Hepatocyte (in vitro differentiated cells): ENCODE results near the gene HAGH. TPM values are rescaled to one million over a fixed set of nuclear protein-coding genes. Genes with fewer than 3 reads are reported as not detected.
A peak's percentile ranks its signal among the peaks of the same experiment; 100 is the strongest.

Experiments
- DNase-seq: peaks from one replicate; pipeline ENCODE4 v3.0.0-alpha.2; 2016; ENCODE audit warnings: low spot score
- H2AFZ ChIP-seq: fragments of 200-600 bp; sonication (generic); 2 replicates; pipeline ENCODE4 v1.6.0; 2016; ENCODE audit warnings: antibody characterized with exemption, mild to moderate bottlenecking
- H3K27ac ChIP-seq: fragments of 200-600 bp; sonication (generic); 2 replicates; pipeline ENCODE4 v1.5.1; 2016; ENCODE audit warnings: mild to moderate bottlenecking
- H3K27me3 ChIP-seq: fragments of 200-600 bp; sonication (generic); 2 replicates; pipeline ENCODE4 v1.6.1; 2016
- H3K36me3 ChIP-seq: fragments of 200-600 bp; sonication (generic); replicated peaks from 2 replicates; pipeline ENCODE4 v1.5.1; 2016; ENCODE audit warnings: low read depth; ENCODE audit not compliant: insufficient read depth
- H3K4me1 ChIP-seq: fragments of 200-600 bp; sonication (generic); 2 replicates; pipeline ENCODE4 v1.5.1; 2016; ENCODE audit warnings: mild to moderate bottlenecking, moderate library complexity; ENCODE audit not compliant: insufficient read depth
- H3K4me2 ChIP-seq: fragments of 200-600 bp; sonication (generic); 2 replicates; pipeline ENCODE4 v1.6.0; 2016
- H3K4me3 ChIP-seq: fragments of 200-600 bp; sonication (generic); 2 replicates; pipeline ENCODE4 v1.5.1; 2016; ENCODE audit warnings: mild to moderate bottlenecking
- H3K79me2 ChIP-seq: fragments of 200-600 bp; sonication (generic); 2 replicates; pipeline ENCODE4 v1.6.0; 2017; ENCODE audit warnings: mild to moderate bottlenecking
- H3K9me2 ChIP-seq: fragments of 200-600 bp; sonication (generic); replicated peaks from 2 replicates; pipeline ENCODE4 v1.6.0; 2017; ENCODE audit warnings: mild to moderate bottlenecking; ENCODE audit not compliant: insufficient read depth
- H3K9me3 ChIP-seq: fragments of 200-600 bp; sonication (generic); 2 replicates; pipeline ENCODE4 v1.5.1; 2016; ENCODE audit warnings: low read depth, mild to moderate bottlenecking
- H4K20me1 ChIP-seq: fragments of 200-600 bp; sonication (generic); 2 replicates; pipeline ENCODE4 v1.6.0; 2016; ENCODE audit warnings: mild to moderate bottlenecking; ENCODE audit not compliant: insufficient read depth, poor library complexity, severe bottlenecking
- EZH2 ChIP-seq: fragments of 200-600 bp; sonication (generic); IDR thresholded peaks from 2 replicates; pipeline ENCODE4 v1.6.1; 2016; ENCODE audit warnings: antibody characterized with exemption, mild to moderate bottlenecking, borderline replicate concordance
- EZH2phosphoT487 ChIP-seq: fragments of 200-600 bp; sonication (generic); IDR thresholded peaks from one replicate; pipeline ENCODE4 v1.6.1; 2018; ENCODE audit warnings: antibody characterized with exemption, mild to moderate bottlenecking, low read depth, moderate library complexity; ENCODE audit not compliant: unreplicated experiment, severe bottlenecking
- WGBS: methylation state at CpG from one replicate; pipeline ENCODE4 v1.1.6; 2016; ENCODE audit warnings: low lambda C conversion rate; ENCODE audit errors: missing lambda C conversion rate; 5-methylcytosine and 5-hydroxymethylcytosine counted together
- polyA plus RNA-seq: library from polyadenylated mRNA; unstranded; fragments of >200 nt; fragmentation: Nextera tagmentation; extraction: Ambion mirVana; gene quantifications from 2 replicates; pipeline ENCODE4 v1.2.1, GENCODE V29; 2016
- total RNA-seq: library from RNA; depleted of rRNA; stranded (reverse); fragments of >200 nt; gene quantifications from 2 replicates; pipeline ENCODE4 v1.2.3, GENCODE V29; 2014
- TF ChIP-seq, protein P1 (sequence below): fragments of 200-600 bp; sonication (generic); IDR thresholded peaks from 2 replicates; pipeline ENCODE4 v1.5.1; 2016; ENCODE audit warnings: antibody characterized with exemption, mild to moderate bottlenecking; ENCODE audit not compliant: poor library complexity

Gene HAGH
- total and polyA plus RNA-seq, 2 experiments from 2014 or later = 55.6 to 113 TPM

DNA sequence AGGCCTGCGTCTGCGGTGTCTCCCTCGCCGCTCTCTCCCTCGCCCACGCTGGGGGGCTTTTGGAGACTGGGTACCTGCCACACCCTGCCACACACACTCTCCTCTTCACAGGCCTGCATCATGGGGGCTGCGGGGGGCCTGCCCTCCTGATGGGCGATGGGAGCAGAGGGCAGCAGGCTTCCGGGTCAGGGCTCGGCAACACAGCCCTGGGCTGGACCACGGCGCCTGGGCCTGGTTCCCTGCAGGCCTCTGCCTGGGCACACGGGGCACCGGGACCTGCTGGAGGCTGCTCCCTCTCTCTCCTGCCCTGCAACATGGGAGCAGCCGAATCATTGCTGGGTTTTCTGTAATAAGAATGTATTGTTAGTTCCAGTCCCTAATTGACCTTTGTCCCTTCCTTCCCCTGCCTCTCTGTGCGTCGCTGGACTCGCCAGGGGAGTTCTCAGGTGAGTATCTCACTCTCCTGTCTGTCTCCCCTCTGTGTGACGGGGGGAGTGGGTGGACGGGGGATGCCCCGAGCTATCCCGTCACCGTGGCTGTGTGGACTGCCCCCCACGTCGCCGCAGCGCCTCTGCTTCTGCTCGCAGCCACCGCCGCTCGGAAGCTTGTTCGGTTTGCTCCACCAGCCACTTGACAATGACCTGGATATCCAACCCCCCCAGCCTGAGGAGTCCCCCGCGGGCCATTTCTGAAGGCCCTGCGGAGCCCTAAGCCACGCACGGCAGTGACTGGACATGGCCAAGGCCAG lies 68.7 kb downstream of the HAGH start:
- H4K20me1 ChIP-seq = peaks cover under 1% of the 10 kb centered on the region
- no peaks in the 10 kb centered on the region for H3K9me2 ChIP-seq

More for the DNA sequence above, 68.7 kb downstream of the HAGH start:
- Histone ChIP-seq H3K4me3 (no peak overlapping the region), H3K4me2 (peak overlapping the region; percentile 59), H3K27me3 (no peaks in the 10 kb centered on the region), H3K79me2 (no peaks in the 10 kb centered on the region), H3K4me1 (peaks cover 9% of the 10 kb centered on the region), H2AFZ (no peak overlapping the region), H3K9me3 (no peaks in the 10 kb centered on the region), H3K36me3 (no peaks in the 10 kb centered on the region), H3K27ac (no peak overlapping the region)
- TF ChIP-seq EZH2 (no peak), EZH2phosphoT487 (no peak)
- TF ChIP-seq, protein P1, sequence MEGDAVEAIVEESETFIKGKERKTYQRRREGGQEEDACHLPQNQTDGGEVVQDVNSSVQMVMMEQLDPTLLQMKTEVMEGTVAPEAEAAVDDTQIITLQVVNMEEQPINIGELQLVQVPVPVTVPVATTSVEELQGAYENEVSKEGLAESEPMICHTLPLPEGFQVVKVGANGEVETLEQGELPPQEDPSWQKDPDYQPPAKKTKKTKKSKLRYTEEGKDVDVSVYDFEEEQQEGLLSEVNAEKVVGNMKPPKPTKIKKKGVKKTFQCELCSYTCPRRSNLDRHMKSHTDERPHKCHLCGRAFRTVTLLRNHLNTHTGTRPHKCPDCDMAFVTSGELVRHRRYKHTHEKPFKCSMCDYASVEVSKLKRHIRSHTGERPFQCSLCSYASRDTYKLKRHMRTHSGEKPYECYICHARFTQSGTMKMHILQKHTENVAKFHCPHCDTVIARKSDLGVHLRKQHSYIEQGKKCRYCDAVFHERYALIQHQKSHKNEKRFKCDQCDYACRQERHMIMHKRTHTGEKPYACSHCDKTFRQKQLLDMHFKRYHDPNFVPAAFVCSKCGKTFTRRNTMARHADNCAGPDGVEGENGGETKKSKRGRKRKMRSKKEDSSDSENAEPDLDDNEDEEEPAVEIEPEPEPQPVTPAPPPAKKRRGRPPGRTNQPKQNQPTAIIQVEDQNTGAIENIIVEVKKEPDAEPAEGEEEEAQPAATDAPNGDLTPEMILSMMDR = no peak
- no peak for DNase-seq
- 83% methylated on average over 36 of the region's 37 CpGs for WGBS

Other genes with a start within 250 kb of the HAGH start
- 18.8 and 21.5 TPM in 2 replicates for gene IFT140, start 214.8 kb downstream of the HAGH start, total RNA-seq
- gene IFT140, start 214.8 kb downstream of the HAGH start, polyA plus RNA-seq = 18.5 and 22.9 TPM in 2 replicates
- 7.0 and 8.2 TPM in 2 replicates for gene CRAMP1, start 214.5 kb downstream of the HAGH start, total RNA-seq
- gene CRAMP1, start 214.5 kb downstream of the HAGH start, polyA plus RNA-seq = 6.7 and 9.9 TPM in 2 replicates
- gene JPT2, start 148.5 kb downstream of the HAGH start, total RNA-seq = 52.0 and 56.1 TPM in 2 replicates
- gene JPT2, start 148.5 kb downstream of the HAGH start, polyA plus RNA-seq = 7.8 and 9.2 TPM in 2 replicates
- gene MAPK8IP3, start 120.6 kb downstream of the HAGH start, total RNA-seq = 25.4 and 42.3 TPM in 2 replicates
- gene MAPK8IP3, start 120.6 kb downstream of the HAGH start, polyA plus RNA-seq = 44.9 and 71.9 TPM in 2 replicates
- 34.8 and 51.7 TPM in 2 replicates for gene NME3, start 55.3 kb downstream of the HAGH start, total RNA-seq
- 86.6 and 104 TPM in 2 replicates for gene NME3, start 55.3 kb downstream of the HAGH start, polyA plus RNA-seq
- 12.0 and 17.7 TPM in 2 replicates for gene EME2, start 54.0 kb downstream of the HAGH start, total RNA-seq
- 20.8 and 28.2 TPM in 2 replicates for gene EME2, start 54.0 kb downstream of the HAGH start, polyA plus RNA-seq
- 115 and 116 TPM in 2 replicates for gene MRPS34, start 53.7 kb downstream of the HAGH start, total RNA-seq
- gene MRPS34, start 53.7 kb downstream of the HAGH start, polyA plus RNA-seq = 155 TPM in 2 replicates
- gene SPSB3, start 44.3 kb downstream of the HAGH start, total RNA-seq = 34.4 and 38.8 TPM in 2 replicates
- 64.6 and 76.4 TPM in 2 replicates for gene SPSB3, start 44.3 kb downstream of the HAGH start, polyA plus RNA-seq
- 72.7 and 85.4 TPM in 2 replicates for gene NUBP2, start 43.9 kb downstream of the HAGH start, total RNA-seq
- 92.9 and 101 TPM in 2 replicates for gene NUBP2, start 43.9 kb downstream of the HAGH start, polyA plus RNA-seq
- 10.6 and 11.2 TPM in 2 replicates for gene IGFALS, start 33.1 kb downstream of the HAGH start, total RNA-seq
- gene IGFALS, start 33.1 kb downstream of the HAGH start, polyA plus RNA-seq = 10.7 and 12.6 TPM in 2 replicates
- 80.6 and 101 TPM in 2 replicates for gene FAHD1, start 381 bp upstream of the HAGH start, total RNA-seq
- 59.4 and 76.6 TPM in 2 replicates for gene FAHD1, start 381 bp upstream of the HAGH start, polyA plus RNA-seq
- gene MEIOB, start 45.3 kb upstream of the HAGH start, total RNA-seq = 0.60 TPM in 1 of 2 replicates, not detected in the other
- gene MEIOB, start 45.3 kb upstream of the HAGH start, polyA plus RNA-seq = 0.28 TPM in 1 of 2 replicates, not detected in the other
- gene HS3ST6, start 91.6 kb upstream of the HAGH start, total RNA-seq = not detected in 2 replicates
- gene HS3ST6, start 91.6 kb upstream of the HAGH start, polyA plus RNA-seq = 0.41 and 0.63 TPM in 2 replicates
- gene MSRB1, start 116.4 kb upstream of the HAGH start, total RNA-seq = 31.3 and 43.4 TPM in 2 replicates
- 48.7 and 62.4 TPM in 2 replicates for gene MSRB1, start 116.4 kb upstream of the HAGH start, polyA plus RNA-seq
- not detected in 2 replicates for gene RPL3L, start 127.9 kb upstream of the HAGH start, total RNA-seq
- 0.08 TPM in 1 of 2 replicates, not detected in the other for gene RPL3L, start 127.9 kb upstream of the HAGH start, polyA plus RNA-seq
- 162 and 234 TPM in 2 replicates for gene NDUFB10, start 132.7 kb upstream of the HAGH start, total RNA-seq
- 244 and 251 TPM in 2 replicates for gene NDUFB10, start 132.7 kb upstream of the HAGH start, polyA plus RNA-seq
- gene RPS2, start 138.0 kb upstream of the HAGH start, total RNA-seq = 1,991 and 2,285 TPM in 2 replicates
- 1,449 and 1,663 TPM in 2 replicates for gene RPS2, start 138.0 kb upstream of the HAGH start, polyA plus RNA-seq
- gene RNF151, start 140.0 kb upstream of the HAGH start, total RNA-seq = not detected in 2 replicates
- not detected in 2 replicates for gene RNF151, start 140.0 kb upstream of the HAGH start, polyA plus RNA-seq
- 19.9 and 24.2 TPM in 2 replicates for gene TBL3, start 145.2 kb upstream of the HAGH start, total RNA-seq
- gene TBL3, start 145.2 kb upstream of the HAGH start, polyA plus RNA-seq = 48.5 and 56.3 TPM in 2 replicates
- 2.3 and 5.1 TPM in 2 replicates for gene NOXO1, start 154.6 kb upstream of the HAGH start, total RNA-seq
- 5.4 and 6.0 TPM in 2 replicates for gene NOXO1, start 154.6 kb upstream of the HAGH start, polyA plus RNA-seq
- gene GFER, start 157.4 kb upstream of the HAGH start, total RNA-seq = 34.0 and 34.9 TPM in 2 replicates
- gene GFER, start 157.4 kb upstream of the HAGH start, polyA plus RNA-seq = 44.0 and 56.8 TPM in 2 replicates
- gene SYNGR3, start 163.1 kb upstream of the HAGH start, total RNA-seq = 1.4 and 2.2 TPM in 2 replicates
- gene SYNGR3, start 163.1 kb upstream of the HAGH start, polyA plus RNA-seq = 1.5 and 2.5 TPM in 2 replicates
- gene ZNF598, start 183.0 kb upstream of the HAGH start, total RNA-seq = 22.8 and 42.6 TPM in 2 replicates
- gene ZNF598, start 183.0 kb upstream of the HAGH start, polyA plus RNA-seq = 29.5 and 36.8 TPM in 2 replicates
- gene NPW, start 193.0 kb upstream of the HAGH start, total RNA-seq = 2.7 and 4.1 TPM in 2 replicates
- gene NPW, start 193.0 kb upstream of the HAGH start, polyA plus RNA-seq = 45.2 and 57.6 TPM in 2 replicates
- 25.9 and 29.6 TPM in 2 replicates for gene NHERF2, start 200.1 kb upstream of the HAGH start, total RNA-seq
- 37.7 and 43.8 TPM in 2 replicates for gene NHERF2, start 200.1 kb upstream of the HAGH start, polyA plus RNA-seq
- 19.6 and 20.2 TPM in 2 replicates for gene NTHL1, start 221.0 kb upstream of the HAGH start, total RNA-seq
- 23.4 and 28.5 TPM in 2 replicates for gene NTHL1, start 221.0 kb upstream of the HAGH start, polyA plus RNA-seq
- 39.5 and 41.8 TPM in 2 replicates for gene TSC2, start 221.2 kb upstream of the HAGH start, total RNA-seq
- 78.7 and 113 TPM in 2 replicates for gene TSC2, start 221.2 kb upstream of the HAGH start, polyA plus RNA-seq